Breast epithelium (tissue), 3 donors: ENCODE results near the gene NXN.

ENCODE experiments used
- CTCF ChIP-seq, 3 donors: fragments of 450-650 bp; IDR thresholded peaks; one replicate each; pipeline ENCODE4 v1.5.1; 2016 to 2017; ENCODE audit warnings: antibody characterized with exemption in 3 of 3, mild to moderate bottlenecking in 3 of 3, moderate library complexity in 3 of 3
- POLR2A ChIP-seq: fragments of 450-650 bp; IDR thresholded peaks from one replicate; pipeline ENCODE4 v1.6.1; 2016; ENCODE audit warnings: antibody characterized with exemption, mild to moderate bottlenecking, moderate library complexity
- POLR2AphosphoS5 ChIP-seq, 3 donors: sonication (generic); formaldehyde crosslinking; IDR thresholded peaks; one replicate each; pipeline ENCODE4 v1.6.1; 2017; ENCODE audit warnings: antibody characterized with exemption in 3 of 3

- TF ChIP-seq CTCF (IDR thresholded peaks at IDR 0.05): no peak
- TF ChIP-seq POLR2A: no peak
- TF ChIP-seq POLR2AphosphoS5 (IDR thresholded peaks at IDR 0.05): no peak
Measured at GRCh38 chr17:977166-977565, 2.4 kb downstream of the NXN start.
